Measurements from ENCODE around the gene ZBTB21.

DNA sequence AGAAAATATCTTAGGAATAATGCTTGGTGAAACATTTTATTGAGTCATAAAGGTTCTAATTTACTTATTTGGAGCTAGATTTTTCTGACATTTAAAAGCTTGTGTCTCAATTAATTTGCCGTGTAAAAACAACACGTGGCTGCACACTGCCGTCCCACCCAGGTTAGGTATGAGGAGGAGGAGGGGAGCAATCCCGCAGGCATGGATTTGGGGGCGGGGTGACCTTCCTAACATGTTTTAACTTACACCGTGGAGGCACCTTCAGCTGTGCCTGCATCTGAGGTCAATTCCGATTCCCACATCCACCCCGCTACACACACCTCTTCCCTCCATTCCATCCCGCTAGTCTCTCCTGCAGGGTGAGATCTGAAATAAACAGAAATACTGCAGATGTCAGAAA lies 32.5 kb upstream of the ZBTB21 start:
- TF ChIP-seq, protein P1, sequence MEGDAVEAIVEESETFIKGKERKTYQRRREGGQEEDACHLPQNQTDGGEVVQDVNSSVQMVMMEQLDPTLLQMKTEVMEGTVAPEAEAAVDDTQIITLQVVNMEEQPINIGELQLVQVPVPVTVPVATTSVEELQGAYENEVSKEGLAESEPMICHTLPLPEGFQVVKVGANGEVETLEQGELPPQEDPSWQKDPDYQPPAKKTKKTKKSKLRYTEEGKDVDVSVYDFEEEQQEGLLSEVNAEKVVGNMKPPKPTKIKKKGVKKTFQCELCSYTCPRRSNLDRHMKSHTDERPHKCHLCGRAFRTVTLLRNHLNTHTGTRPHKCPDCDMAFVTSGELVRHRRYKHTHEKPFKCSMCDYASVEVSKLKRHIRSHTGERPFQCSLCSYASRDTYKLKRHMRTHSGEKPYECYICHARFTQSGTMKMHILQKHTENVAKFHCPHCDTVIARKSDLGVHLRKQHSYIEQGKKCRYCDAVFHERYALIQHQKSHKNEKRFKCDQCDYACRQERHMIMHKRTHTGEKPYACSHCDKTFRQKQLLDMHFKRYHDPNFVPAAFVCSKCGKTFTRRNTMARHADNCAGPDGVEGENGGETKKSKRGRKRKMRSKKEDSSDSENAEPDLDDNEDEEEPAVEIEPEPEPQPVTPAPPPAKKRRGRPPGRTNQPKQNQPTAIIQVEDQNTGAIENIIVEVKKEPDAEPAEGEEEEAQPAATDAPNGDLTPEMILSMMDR (IDR thresholded peaks at IDR 0.05), result no peak
- no peak for TF ChIP-seq POLR2A (IDR thresholded peaks at IDR 0.05)

All from adrenal gland (tissue), 5 donors.